ENCODE measurements around the gene FBN2.

Gene FBN2

DNA sequence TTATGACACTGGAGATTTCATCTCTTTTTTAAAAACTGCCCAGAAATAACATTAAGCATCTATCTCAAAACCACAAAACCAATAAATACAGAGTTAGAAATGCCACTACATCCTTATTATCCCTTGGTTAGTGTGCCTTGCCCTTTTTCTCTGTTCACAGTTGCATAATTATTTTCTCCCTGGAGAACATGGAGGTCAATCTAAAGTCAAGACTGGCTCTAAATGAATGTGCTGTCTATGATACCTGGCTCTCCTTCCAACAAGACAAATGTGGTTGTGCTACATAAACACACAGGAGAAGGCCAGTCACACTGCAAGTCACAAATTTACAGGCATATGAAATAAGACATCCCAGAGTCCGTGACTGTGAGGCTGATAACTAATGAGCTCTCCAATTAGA lies 2.8 kb downstream of the FBN2 start:
- TF ChIP-seq, protein P1, sequence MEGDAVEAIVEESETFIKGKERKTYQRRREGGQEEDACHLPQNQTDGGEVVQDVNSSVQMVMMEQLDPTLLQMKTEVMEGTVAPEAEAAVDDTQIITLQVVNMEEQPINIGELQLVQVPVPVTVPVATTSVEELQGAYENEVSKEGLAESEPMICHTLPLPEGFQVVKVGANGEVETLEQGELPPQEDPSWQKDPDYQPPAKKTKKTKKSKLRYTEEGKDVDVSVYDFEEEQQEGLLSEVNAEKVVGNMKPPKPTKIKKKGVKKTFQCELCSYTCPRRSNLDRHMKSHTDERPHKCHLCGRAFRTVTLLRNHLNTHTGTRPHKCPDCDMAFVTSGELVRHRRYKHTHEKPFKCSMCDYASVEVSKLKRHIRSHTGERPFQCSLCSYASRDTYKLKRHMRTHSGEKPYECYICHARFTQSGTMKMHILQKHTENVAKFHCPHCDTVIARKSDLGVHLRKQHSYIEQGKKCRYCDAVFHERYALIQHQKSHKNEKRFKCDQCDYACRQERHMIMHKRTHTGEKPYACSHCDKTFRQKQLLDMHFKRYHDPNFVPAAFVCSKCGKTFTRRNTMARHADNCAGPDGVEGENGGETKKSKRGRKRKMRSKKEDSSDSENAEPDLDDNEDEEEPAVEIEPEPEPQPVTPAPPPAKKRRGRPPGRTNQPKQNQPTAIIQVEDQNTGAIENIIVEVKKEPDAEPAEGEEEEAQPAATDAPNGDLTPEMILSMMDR (IDR thresholded peaks at IDR 0.05; ENCODE audit: low read length, missing control alignments): no peak
- H3K4me3 ChIP-seq (replicated peaks; ENCODE audit: low read depth, low read length): no peak overlapping the region
- DNase-seq (ENCODE audit: low read depth): no peak

DNA sequence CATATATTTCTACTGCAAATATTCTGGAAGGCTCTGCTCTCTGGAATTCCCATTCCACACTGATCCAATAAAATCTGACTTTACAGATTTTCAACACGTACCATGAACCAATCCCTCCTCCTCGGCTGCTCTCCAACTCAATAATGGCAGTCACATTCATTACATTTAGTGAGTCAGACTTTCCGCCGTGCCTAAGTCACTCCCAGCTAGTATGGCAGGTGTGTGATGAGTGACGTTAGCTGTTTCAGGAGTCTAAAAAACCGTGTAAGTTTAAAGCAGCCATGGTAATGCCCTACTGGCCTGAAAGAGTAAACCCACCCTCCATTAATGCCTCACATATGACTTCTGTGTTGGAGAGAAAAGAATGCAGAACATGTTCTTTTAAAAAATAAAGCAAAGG lies 3.3 kb downstream of the FBN2 start:
- peak; percentile 58 for DNase-seq (ENCODE audit: low read depth)
- TF ChIP-seq, protein P1 (IDR thresholded peaks at IDR 0.05; ENCODE audit: low read length, missing control alignments): no peak
- H3K4me3 ChIP-seq (replicated peaks; ENCODE audit: low read depth, low read length): no peak overlapping the region

DNA sequence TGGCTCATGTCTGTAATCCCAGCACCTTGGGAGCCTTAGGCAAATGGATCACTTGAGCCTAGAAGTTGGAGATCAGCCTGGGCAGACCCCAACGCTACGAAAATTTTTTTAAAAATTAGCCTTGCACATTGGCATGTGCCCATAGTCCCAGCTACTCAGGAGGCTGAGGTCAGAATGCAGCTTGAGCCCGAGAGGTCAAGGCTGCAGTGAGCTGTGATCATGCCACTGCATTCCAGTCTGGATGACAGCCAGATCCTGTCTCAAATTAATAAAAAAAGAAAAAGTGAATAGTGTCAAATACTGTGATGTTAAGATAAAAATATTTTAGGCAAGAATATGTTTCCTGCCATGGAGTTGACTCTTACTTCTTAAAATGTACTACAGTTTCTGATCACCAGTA lies 5.3 kb downstream of the FBN2 start:
- TF ChIP-seq, protein P1 (IDR thresholded peaks at IDR 0.05; ENCODE audit: low read length, missing control alignments): no peak
- no peak for DNase-seq (ENCODE audit: low read depth)
- H3K4me3 ChIP-seq (replicated peaks; ENCODE audit: low read depth, low read length): no peak overlapping the region

DNA sequence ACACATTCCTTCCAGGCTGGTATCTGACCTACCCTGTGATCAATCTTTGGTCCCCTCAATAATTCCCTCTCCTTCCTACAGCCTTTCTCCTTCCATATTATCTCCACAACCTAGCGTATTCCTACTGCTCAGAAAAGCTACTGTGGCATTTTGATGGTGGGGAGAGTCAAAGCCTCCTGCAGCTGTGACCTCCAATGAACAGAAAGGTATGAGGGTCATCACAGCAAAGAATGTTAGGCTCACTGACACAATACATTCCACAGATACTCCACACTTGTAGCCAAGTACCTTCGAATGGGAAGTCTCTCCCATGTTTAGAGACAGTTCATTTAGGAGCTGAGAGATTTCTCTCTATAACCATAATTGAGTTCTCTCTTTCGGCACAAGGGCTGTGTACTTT lies 5.9 kb downstream of the FBN2 start:
- DNase-seq (ENCODE audit: low read depth): no peak
- no peak overlapping the region for H3K4me3 ChIP-seq (replicated peaks; ENCODE audit: low read depth, low read length)
- TF ChIP-seq, protein P1 (IDR thresholded peaks at IDR 0.05; ENCODE audit: low read length, missing control alignments): no peak

DNA sequence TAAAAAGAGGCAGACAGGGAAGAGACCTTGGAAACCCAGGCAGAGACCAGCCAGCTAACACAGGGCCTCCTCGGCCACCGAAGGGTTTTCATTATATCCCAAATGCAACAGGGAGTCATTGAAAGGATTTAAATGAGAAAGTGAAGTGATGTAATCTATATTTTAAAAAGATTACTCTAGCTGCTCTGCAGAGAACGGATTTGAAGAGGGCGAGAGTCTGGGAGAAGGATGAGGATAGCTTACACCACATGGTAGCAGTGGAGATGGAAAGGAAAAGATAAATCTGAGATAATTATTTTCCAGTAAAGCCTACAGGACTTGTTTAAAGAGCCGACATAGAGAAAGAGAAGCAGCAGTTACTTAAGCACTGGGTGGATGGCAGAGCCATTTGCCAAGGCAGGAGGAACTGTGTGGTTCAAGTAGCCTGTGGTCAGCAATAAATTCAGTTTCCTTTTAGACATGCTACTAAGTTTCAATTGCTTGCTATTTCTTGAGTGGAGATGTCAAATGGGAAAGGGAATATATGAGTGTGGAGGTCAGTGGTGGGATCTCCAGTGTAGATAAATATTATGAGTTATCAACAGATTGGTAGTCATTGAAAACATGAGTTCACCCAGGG lies 9.3 kb downstream of the FBN2 start:
- DNase-seq (ENCODE audit: low read depth): no peak
- TF ChIP-seq, protein P1 (IDR thresholded peaks at IDR 0.05; ENCODE audit: low read length, missing control alignments): no peak
- H3K4me3 ChIP-seq (replicated peaks; ENCODE audit: low read depth, low read length): no peak overlapping the region

DNA sequence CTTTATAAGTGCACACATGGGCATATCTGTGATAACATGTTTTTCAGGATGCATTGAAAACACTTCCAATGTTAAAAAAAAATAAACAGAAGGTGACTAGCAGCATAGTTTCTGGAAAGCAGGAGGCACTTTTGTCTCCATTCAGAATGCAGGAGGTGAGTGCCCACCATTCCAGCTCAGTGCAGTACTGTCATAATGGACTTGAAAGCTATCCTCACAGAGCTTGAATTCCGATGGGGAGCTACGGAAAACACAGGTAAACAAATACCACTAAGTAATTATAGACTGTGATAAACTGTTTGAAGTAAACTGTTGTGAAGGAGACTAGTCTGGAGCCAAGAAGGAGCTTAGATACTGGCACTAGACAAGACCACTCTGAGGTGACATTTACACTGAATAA lies 9.9 kb downstream of the FBN2 start:
- TF ChIP-seq, protein P1 (IDR thresholded peaks at IDR 0.05; ENCODE audit: low read length, missing control alignments): no peak
- no peak overlapping the region for H3K4me3 ChIP-seq (replicated peaks; ENCODE audit: low read depth, low read length)
- no peak for DNase-seq (ENCODE audit: low read depth)

DNA sequence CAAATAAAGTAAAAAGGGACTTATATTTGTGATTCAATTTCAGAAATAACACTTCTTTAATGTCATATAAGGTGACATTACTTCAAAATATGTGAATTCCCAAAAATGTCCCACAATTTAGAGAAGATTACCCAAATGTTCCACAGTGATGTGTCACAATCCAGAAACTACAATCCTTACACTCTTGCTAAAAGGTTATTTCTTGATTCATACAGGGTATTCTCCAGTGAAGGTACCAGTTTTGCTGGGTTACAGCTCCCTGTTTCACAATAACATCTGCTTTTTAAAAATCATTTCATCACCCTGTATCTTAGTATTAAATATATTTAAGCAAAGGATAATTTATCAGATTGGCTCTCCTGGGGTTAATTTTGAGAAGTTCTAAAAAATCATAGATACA lies 11.0 kb downstream of the FBN2 start:
- DNase-seq (ENCODE audit: low read depth): no peak
- TF ChIP-seq, protein P1 (IDR thresholded peaks at IDR 0.05; ENCODE audit: low read length, missing control alignments): no peak
- no peak overlapping the region for H3K4me3 ChIP-seq (replicated peaks; ENCODE audit: low read depth, low read length)
